GM12864 (cell line): ENCODE data around the gene CASP8.

ENCODE experiments used
- DNase-seq: peaks from one replicate; pipeline ENCODE4 v3.0.0-alpha.2; 2011; ENCODE audit warnings: low read depth
- H3K4me3 ChIP-seq: 2 replicates; pipeline ENCODE4 v1.5.1; 2011; ENCODE audit warnings: mild to moderate bottlenecking, low read depth, low read length, control low read depth
- CTCF ChIP-seq: IDR thresholded peaks from 2 replicates; pipeline ENCODE4 v1.5.1; 2011; ENCODE audit warnings: low read depth, mild to moderate bottlenecking, moderate library complexity, low read length, control low read depth, inconsistent platforms; ENCODE audit errors: missing control alignments

The CASP8 gene

GRCh38 chr2:201329409-201329808 is 69.1 kb downstream of the CASP8 start:
- TF ChIP-seq CTCF = no peak
- no peak overlapping the region for H3K4me3 ChIP-seq
- no peak for DNase-seq
